ENCODE results near the gene TRAK1.

The TRAK1 gene

DNA sequence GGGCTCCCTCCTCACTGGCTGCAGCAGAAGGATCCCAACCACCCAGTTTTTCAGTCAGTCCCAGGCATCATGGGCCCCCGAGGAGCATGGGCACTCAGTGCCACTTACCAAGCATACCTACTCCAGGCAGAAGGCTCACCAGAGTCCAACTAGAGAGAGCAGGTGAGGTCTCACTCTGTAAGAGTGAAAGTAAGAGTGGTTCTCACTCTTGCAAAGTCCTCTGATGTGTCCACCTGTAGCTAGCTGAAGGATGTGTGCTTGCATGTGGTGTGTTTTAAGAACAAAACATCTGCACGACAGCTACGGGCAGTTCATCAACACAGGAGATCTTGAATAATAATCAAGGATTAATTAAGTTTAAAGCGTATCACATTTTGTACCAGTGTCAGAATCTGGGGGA, 125.1 kb downstream of the TRAK1 start:
- no peak for DNase-seq

DNA sequence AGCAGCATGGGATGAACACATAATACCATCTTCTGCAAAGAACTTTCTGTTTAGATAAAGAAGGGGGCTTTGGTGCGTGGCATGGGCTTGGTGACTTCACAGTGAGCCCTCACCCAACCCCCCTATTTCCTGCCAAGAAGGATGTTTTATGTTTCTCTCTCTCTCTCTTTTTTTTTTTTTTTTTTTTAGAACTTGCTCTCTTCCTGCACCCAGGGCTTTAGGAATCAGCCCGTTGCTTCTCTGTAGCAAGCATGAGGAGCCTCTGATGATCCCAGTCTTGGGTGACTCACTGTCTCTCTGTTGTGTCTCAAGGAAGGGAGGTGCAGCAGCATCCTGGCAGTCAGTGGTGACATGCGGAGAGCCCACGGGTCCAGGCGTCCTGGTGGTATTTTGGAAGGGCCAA, 125.8 kb downstream of the TRAK1 start:
- DNase-seq: peak; percentile 22 to 38

DNA sequence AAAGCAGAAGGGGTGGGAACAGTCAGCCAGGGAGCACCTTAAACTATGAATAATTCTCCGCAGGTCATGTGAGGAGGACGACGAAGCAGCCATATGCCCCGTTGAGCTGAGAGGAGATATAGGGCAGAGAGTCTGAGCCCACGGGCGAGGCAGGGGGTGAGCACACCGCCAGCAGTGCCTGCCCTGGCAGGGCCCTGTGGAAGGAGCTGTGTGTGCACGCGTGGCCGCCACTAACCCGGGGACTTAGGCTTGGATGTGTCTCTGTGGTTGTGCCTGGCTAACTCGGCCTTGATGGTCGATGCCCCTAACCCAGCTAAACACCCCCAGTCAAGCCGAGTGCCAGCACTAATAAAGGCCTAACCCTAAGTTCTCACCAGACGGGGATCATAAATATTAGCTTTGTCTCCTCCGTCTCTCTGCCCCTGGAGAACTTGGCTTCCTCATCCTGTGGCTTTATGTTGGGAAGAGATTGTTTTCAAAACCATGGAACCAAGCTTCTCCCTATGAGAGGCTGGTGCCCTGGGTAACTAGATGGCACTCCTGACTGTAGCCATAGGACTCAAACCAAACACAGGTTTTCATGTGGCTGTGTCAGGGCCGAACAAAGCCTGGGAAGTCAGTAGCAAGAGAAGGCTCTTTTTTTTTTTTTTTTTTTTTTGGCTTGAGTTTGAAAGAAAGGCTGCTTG, 129.4 kb downstream of the TRAK1 start:
- no peak for DNase-seq

GRCh38 chr3:42222942-42223693, 132.0 kb downstream of the TRAK1 start:
- DNase-seq: no peak

DNA sequence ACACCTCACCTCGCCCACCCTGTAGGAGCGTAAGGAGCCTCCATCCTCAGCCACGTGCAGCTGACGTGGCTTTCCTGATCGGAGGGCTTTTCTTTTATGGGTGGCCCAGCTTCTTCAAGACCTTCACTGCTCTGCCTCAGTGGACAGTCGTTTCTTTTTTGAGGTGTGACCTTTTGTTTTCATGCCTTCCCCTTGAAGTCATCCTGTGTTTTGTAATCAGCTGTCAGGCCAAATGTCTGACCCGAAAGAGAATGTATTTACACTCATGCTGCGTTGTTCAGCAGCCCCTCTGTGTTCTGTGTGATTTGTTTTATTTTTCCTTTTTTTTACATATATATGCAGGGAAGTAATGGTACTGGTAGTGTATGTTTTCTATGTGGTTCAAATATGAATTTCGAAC, 133.0 kb downstream of the TRAK1 start:
- DNase-seq: no peak

DNA sequence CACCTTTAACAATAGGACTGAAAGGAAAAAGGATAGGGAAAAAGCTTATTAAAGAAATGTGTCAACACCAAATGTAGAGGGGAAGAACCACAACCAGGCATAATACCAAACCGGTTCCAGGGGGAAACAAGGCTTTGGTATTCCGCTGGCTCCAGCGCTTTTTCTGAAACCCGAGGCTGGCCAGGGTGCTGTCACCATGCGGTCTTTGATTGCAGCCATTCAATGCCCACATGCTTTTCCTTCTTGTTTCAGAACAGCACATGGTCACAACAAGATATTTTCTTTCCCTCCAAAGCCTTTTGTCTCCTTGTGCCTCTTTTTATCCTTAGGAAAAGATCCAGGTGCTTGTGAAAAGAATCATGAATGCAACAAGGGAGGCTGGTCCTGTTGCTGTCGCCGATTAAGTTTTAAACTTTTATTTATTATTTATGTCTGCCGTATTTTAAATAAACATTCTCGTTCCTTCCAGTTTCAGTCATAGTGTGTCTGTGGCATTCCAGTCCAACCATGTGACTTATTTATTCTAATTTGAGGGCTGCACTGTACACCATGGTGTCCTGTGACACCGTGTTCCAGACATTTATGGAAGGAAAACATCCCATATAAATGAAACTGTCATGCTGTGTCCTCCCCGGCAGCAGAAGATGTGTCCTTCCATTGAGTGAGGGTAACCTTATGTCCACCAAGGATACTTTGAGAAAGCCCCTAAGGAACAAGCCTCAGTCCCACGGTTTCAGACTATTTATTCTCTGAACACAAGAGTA, 133.7 kb downstream of the TRAK1 start:
- DNase-seq: no peak

GRCh38 chr3:42225486-42226363, 134.6 kb downstream of the TRAK1 start:
- no peak for DNase-seq

- DNase-seq: no peak
Measured at GRCh38 chr3:42226470-42227425, 135.6 kb downstream of the TRAK1 start.

DNA sequence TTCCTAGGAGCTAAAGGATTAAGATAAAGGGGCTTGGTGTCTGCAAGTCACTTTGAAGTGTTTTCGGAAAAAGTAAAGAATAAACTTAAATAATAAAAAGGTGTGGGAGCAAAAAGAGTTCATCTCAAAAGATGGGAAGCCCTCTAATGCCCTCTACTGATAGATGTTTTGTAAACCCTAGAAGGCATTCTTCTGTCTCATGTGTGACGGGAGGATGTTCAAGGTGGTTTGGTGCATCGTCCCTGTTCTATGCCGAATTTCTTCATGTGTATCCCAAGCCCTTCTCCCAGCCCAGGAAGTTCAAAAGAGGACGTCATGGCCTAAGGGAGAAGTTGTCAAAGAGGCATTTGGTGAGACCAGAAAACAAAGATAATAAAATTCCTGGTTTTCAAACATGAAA, 137.6 kb downstream of the TRAK1 start:
- no peak for DNase-seq

GRCh38 chr3:42229266-42229941, 138.2 kb downstream of the TRAK1 start:
- DNase-seq: no peak

GRCh38 chr3:42229942-42230688, 139.0 kb downstream of the TRAK1 start:
- DNase-seq: no peak

GRCh38 chr3:42230860-42231259, 139.7 kb downstream of the TRAK1 start:
- DNase-seq: no peak

DNA sequence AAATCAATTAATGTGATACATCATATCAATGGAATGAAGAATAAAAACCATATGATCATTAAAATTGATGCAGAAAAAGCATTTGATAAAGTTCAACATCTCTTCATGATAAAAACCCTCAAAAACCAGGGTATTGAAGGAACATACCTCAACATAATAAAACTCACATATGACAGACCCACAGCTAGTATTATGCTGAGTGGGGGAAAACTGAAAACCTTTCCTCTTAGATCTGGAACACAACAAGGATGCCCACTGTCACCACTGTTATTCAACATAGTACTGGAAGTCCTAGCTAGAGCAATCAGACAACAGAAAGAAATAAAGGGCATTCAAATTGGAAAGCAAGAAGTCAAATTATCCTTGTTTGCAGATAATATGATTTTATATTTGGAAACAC, 144.4 kb downstream of the TRAK1 start:
- DNase-seq: no peak

DNA sequence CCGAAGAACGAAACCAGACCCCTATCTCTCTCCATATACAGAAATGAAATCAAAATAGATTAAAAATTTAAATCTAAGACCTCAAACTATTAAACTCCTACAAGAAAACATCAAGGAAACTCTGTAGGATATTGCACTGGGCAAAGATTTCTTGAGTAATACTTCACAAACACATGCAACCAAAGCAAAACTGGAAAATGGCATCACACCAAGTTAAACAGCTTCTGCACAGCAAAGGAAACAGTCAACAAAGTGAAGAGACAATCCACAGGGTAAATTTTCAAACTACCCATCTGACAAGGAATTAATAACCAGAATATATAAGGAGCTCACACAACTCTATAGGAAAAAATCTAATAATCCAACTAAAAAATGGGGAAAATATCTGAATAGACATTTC, 145.5 kb downstream of the TRAK1 start:
- DNase-seq: no peak

- DNase-seq: no peak
Measured at GRCh38 chr3:42246091-42246490, 154.9 kb downstream of the TRAK1 start.

DNA sequence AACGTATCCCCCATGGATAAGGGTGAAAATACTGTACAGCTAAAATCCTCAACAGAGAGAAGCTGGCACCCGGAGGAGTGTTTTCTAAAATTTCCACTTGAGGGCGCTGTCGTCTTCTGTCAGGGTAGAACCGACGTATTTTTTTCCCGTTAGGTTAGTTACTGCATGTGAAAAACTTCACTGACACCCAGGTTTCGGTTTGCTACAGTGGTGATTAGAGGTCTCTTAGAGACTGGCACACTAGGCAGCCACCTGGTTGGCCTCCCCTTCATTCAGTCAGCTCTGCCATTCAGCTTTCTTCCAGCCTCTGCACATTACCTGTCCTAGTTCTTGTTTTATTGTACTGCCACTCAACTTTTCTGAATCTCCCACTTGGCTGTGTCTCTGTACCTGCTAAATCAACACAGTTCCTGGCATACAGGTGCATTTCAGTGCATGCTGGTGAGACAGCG, 156.4 kb downstream of the TRAK1 start:
- peak; percentile 56 to 66 for DNase-seq

DNA sequence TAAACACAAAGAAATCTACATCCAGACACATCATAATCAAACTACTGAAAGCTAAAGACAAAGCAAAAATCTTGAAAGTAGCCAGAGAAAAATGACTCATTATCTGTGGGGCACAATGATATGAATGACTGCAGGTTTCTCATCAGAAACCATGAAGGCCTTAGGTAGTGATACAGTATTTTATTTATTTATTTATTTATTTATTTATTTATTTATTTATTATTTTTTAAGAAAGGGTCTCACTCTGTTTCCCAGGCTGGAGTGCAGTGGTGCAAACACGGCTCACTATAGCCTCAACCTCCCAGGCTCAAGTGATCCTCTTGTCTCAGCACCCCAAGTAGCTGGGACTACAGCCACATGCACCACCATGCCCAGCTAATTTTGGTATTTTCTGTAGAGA, 159.6 kb downstream of the TRAK1 start:
- no peak for DNase-seq

DNA sequence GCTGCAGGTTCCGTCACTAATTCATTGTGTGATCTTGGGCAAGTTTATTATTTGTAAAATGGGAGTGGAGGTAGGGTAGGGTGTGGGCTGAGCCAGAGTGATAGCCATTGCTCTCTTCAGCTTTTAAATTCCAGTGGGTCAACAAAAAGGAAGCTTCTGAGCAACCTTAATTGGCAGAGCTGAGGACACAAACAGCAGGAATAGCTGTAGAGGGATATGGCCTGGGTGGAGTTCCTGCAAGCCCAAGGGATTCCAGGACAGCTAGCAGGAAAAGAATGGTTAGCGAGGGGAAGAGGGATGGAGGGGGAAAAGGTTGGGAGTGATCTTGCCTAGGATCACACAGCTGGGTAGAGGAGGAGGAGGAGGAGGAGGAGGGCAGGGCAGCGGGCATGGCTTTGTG, 163.4 kb downstream of the TRAK1 start:
- DNase-seq: no peak

- no peak for DNase-seq
Measured at GRCh38 chr3:42256135-42256819, 165.1 kb downstream of the TRAK1 start.

DNA sequence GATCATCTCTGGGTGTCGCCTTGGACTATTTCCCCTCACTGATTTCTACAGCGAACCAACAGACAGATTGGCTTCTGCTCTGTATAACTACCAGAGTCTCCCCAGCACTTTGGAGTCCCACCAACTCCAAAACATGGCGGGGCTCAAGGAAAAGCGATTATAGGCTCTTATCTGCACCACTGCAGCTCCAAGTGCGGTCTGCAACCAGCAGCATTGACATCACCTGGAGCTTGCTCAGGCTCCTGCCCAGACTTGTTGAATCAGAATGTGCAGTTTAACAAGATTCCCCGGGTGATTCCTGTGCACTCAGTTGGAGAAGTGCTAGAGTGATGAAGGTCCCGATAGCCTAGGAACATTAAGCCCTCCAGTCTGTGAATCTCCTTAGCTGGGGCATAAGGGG, 165.8 kb downstream of the TRAK1 start:
- no peak for DNase-seq
